IMR-90 (cell line): ENCODE data around the gene PPIL4. TPM values are rescaled to one million over a fixed set of nuclear protein-coding genes. Genes with fewer than 3 reads are reported as not detected.

Experiments
- ATAC-seq: fragments of 200-7000 bp; cut with Tn5 transposase; 2 replicates; pipeline ENCODE4 v1.9.1; 2020; ENCODE audit warnings: low read depth, mild to moderate bottlenecking, moderate library complexity
- BruUV-seq: library from RNA; stranded (reverse); fragments of 400-500 nt; replicated peaks from 2 replicates; lab custom pipeline; 2021; lab: Mats Ljungman, UMichigan
- CTCF ChIA-PET: fragments of 300-600 bp; formaldehyde crosslinking; extraction: SDS; loops from one replicate; lab custom pipeline; 2021; ENCODE audit warnings: antibody characterized with exemption; lab: Yijun Ruan, JAX
- POLR2A ChIA-PET: fragments of 300-600 bp; sonication (Branson Sonifier 250); formaldehyde crosslinking; loops from one replicate; lab custom pipeline; 2022; ENCODE audit warnings: antibody characterized with exemption; ENCODE audit not compliant: unreplicated experiment; lab: Charles Lee
- DNase-seq: peaks from one replicate; pipeline ENCODE4 v3.0.0; 2013
- H2AFZ ChIP-seq: replicated peaks from 2 replicates; pipeline ENCODE3; 2013; ENCODE audit warnings: low read length, mild to moderate bottlenecking; ENCODE audit not compliant: poor library complexity
- H2AK5ac ChIP-seq: 2 replicates; pipeline ENCODE4 v1.6.1; 2013; ENCODE audit warnings: low read depth, low read length, inconsistent platforms
- H2AK9ac ChIP-seq: replicated peaks from 2 replicates; pipeline ENCODE3; 2013; ENCODE audit warnings: mild to moderate bottlenecking, low read depth, low read length, moderate library complexity; ENCODE audit not compliant: poor library complexity
- H2BK120ac ChIP-seq: 2 replicates; pipeline ENCODE4 v1.6.1; 2013; ENCODE audit warnings: low read depth, low read length, inconsistent platforms
- H2BK15ac ChIP-seq: 3 replicates; pipeline ENCODE4 v1.6.1; 2013; ENCODE audit warnings: low read depth, low read length, inconsistent platforms
- H2BK20ac ChIP-seq: 2 replicates; pipeline ENCODE4 v1.6.1; 2013; ENCODE audit warnings: low read depth, mild to moderate bottlenecking, inconsistent platforms, low read length, moderate library complexity
- H2BK5ac ChIP-seq: 2 replicates; pipeline ENCODE4 v1.6.1; 2013; ENCODE audit warnings: mild to moderate bottlenecking, low read depth, low read length, inconsistent platforms; ENCODE audit not compliant: poor library complexity, severe bottlenecking
- H3K14ac ChIP-seq: replicated peaks from 2 replicates; pipeline ENCODE4 v1.6.1; 2013; ENCODE audit warnings: low read depth, low read length, inconsistent platforms
- H3K18ac ChIP-seq: 2 replicates; pipeline ENCODE4 v1.6.1; 2013; ENCODE audit warnings: low read depth, low read length, control low read depth
- H3K23ac ChIP-seq: 2 replicates; pipeline ENCODE4 v1.6.1; 2013; ENCODE audit warnings: low read depth, low read length, inconsistent platforms
- H3K27ac ChIP-seq: 2 replicates; pipeline ENCODE4 v1.5.1; 2013; ENCODE audit warnings: mild to moderate bottlenecking, control low read depth, low read length; ENCODE audit not compliant: insufficient read depth
- H3K27me3 ChIP-seq: 2 replicates; pipeline ENCODE4 v1.6.1; 2013; ENCODE audit warnings: low read length; ENCODE audit not compliant: control insufficient read depth, insufficient read depth
- H3K36me3 ChIP-seq: 2 replicates; pipeline ENCODE4 v1.6.1; 2013; ENCODE audit warnings: low read length, mixed read lengths; ENCODE audit not compliant: control insufficient read depth, insufficient read depth
- H3K4ac ChIP-seq: 2 replicates; pipeline ENCODE4 v1.6.1; 2013; ENCODE audit warnings: low read depth, low read length, inconsistent platforms
- H3K4me1 ChIP-seq: 2 replicates; pipeline ENCODE4 v1.6.1; 2013; ENCODE audit warnings: low read length, mixed read lengths; ENCODE audit not compliant: control insufficient read depth, insufficient read depth
- H3K4me2 ChIP-seq: 2 replicates; pipeline ENCODE4 v1.6.1; 2013; ENCODE audit warnings: low read depth, mild to moderate bottlenecking, control low read depth, low read length, moderate library complexity
- H3K4me3 ChIP-seq: 2 replicates; pipeline ENCODE4 v1.5.1; 2013; ENCODE audit warnings: low read depth, mild to moderate bottlenecking, control low read depth, low read length, moderate library complexity; ENCODE audit not compliant: insufficient read depth
- H3K56ac ChIP-seq: 2 replicates; pipeline ENCODE4 v1.6.1; 2013; ENCODE audit warnings: low read length, inconsistent platforms; ENCODE audit not compliant: insufficient read depth; ENCODE audit errors: extremely low read depth
- H3K79me1 ChIP-seq, 2 experiments: 2 replicates each; pipeline ENCODE4 v1.6.1; 2013; ENCODE audit warnings: low read length in 2 of 2, inconsistent platforms in 1 of 2, low read depth in 1 of 2
- H3K9ac ChIP-seq: 2 replicates; pipeline ENCODE4 v1.6.1; 2013; ENCODE audit warnings: low read depth, low read length, control low read depth
- H3K9me1 ChIP-seq: 2 replicates; pipeline ENCODE4 v1.6.1; 2013; ENCODE audit warnings: low read length, inconsistent platforms; ENCODE audit not compliant: insufficient read depth
- H3K9me3 ChIP-seq: 2 replicates; pipeline ENCODE4 v1.6.1; 2013; ENCODE audit warnings: low read length; ENCODE audit not compliant: control insufficient read depth, insufficient read depth
- H4K20me1 ChIP-seq: 2 replicates; pipeline ENCODE4 v1.6.1; 2013; ENCODE audit warnings: low read length, inconsistent platforms; ENCODE audit not compliant: insufficient read depth
- H4K5ac ChIP-seq: 2 replicates; pipeline ENCODE4 v1.6.1; 2013; ENCODE audit warnings: mild to moderate bottlenecking, low read depth, low read length, control low read depth
- H4K8ac ChIP-seq, 2 experiments: 2 replicates each; pipeline ENCODE4 v1.6.1; 2013; ENCODE audit warnings: low read depth in 2 of 2, low read length in 2 of 2, control low read depth in 1 of 2, inconsistent platforms in 1 of 2
- H4K91ac ChIP-seq: 2 replicates; pipeline ENCODE4 v1.6.1; 2013; ENCODE audit warnings: low read depth, low read length, inconsistent platforms; ENCODE audit not compliant: insufficient read depth
- BHLHE40 ChIP-seq: fragments of 150-350 bp; IDR thresholded peaks from 2 replicates; pipeline ENCODE4 v1.6.1; 2016; ENCODE audit warnings: mild to moderate bottlenecking, low read depth, low read length
- CHD1 ChIP-seq: IDR thresholded peaks from 2 replicates; pipeline ENCODE4 v1.6.1; 2012; ENCODE audit warnings: low read depth, low read length, improper control_type of control experiment
- MAFK ChIP-seq: IDR thresholded peaks from 2 replicates; pipeline ENCODE4 v1.6.1; 2012; ENCODE audit warnings: low read depth, low read length, improper control_type of control experiment
- MAZ ChIP-seq: IDR thresholded peaks from 2 replicates; pipeline ENCODE4 v1.6.1; 2012; ENCODE audit warnings: low read depth, mild to moderate bottlenecking, low read length, improper control_type of control experiment, moderate library complexity, borderline replicate concordance
- MXI1 ChIP-seq: IDR thresholded peaks from 2 replicates; pipeline ENCODE4 v1.6.1; 2012; ENCODE audit warnings: low read depth, mild to moderate bottlenecking, low read length, moderate library complexity, borderline replicate concordance
- RAD21 ChIP-seq: IDR thresholded peaks from 2 replicates; pipeline ENCODE4 v1.6.1; 2012; ENCODE audit warnings: low read length, improper control_type of control experiment
- RCOR1 ChIP-seq: IDR thresholded peaks from 2 replicates; pipeline ENCODE4 v1.6.1; 2012; ENCODE audit warnings: mild to moderate bottlenecking, low read length, improper control_type of control experiment; ENCODE audit not compliant: insufficient replicate concordance
- SMC3 ChIP-seq: fragments of 150-350 bp; IDR thresholded peaks from 2 replicates; pipeline ENCODE4 v1.6.1; 2016; ENCODE audit warnings: low read depth, mild to moderate bottlenecking, antibody characterized with exemption, low read length, moderate library complexity
- WGBS, 2 experiments: methylation state at CpG; one replicate each; pipeline versions ENCODE4 v1.1.5 to v1.1.7; 2013; ENCODE audit warnings: missing lambda C conversion rate in 2 of 2; ENCODE audit not compliant: insufficient read length in 1 of 2; ENCODE audit errors: extremely low coverage in 2 of 2; 5-methylcytosine and 5-hydroxymethylcytosine counted together
- dilution Hi-C: fragments of 300-500 bp; cut with HindIII; formaldehyde crosslinking; loops from one replicate; pipeline ENCODE4 v1.14.3; 2018; ENCODE audit warnings: low sequenced_read_pairs; ENCODE audit not compliant: unreplicated experiment
- in situ Hi-C: fragments of 300-500 bp; cut with MboI; formaldehyde crosslinking; loops from 3 replicates; pipeline ENCODE4 v1.14.3; 2019; ENCODE audit warnings: low sequenced_read_pairs, inconsistent platforms, mixed read lengths
- intact Hi-C: fragments of 100-400 bp; cut with micrococcal nuclease; formaldehyde crosslinking; loops from 2 replicates; pipeline ENCODE4 v1.10.0; 2022
- polyA plus RNA-seq, 3 experiments: library from polyadenylated mRNA; depleted of rRNA; stranded (reverse); fragments of >200 nt; gene quantifications; 2 replicates each; pipeline ENCODE4 v1.2.3, GENCODE V29; 2012; ENCODE audit warnings: low replicate concordance in 1 of 3
- total RNA-seq: library from RNA; depleted of rRNA; stranded (reverse); fragments of >200 nt; gene quantifications from 2 replicates; pipeline ENCODE4 v1.2.3, GENCODE V29; 2012
- TF ChIP-seq, protein P1 (sequence below): conservative IDR thresholded peaks from 2 replicates; pipeline ENCODE4 v1.5.1; 2012; ENCODE audit warnings: mild to moderate bottlenecking, low read depth, low read length, improper control_type of control experiment
- TF ChIP-seq, protein P2 (sequence below): fragments of 150-350 bp; IDR thresholded peaks from 2 replicates; pipeline ENCODE4 v1.6.1; 2017; ENCODE audit warnings: mild to moderate bottlenecking, antibody characterized with exemption, low read length, low read depth

The PPIL4 gene
- total and polyA plus RNA-seq, 2 of the 4 experiments (the other 2 are of a cell fraction), result 10.6 to 13.3 TPM

DNA sequence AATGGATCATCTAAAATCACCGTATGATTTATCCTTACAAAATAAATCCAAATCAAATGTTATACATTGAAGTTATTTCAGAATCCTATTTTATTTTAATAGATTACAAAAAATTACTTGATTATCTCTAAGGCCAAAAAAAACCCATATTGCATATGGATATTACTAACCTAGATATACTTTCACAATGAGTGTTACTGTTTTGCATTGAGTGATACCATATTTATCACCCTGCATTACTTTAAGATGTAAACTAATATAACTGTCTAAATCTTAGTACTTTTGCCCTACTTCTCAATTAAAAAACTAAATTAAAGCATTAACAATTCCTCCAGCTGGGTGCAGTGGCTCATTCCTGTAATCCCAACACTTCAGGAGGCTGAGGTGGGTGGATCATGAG, 11.1 kb downstream of the PPIL4 start:
- H2AK9ac ChIP-seq, result no peak overlapping the region
- no peak overlapping the region for H4K5ac ChIP-seq
- DNase-seq (no peak), ATAC-seq (no peak)
- H3K36me3 ChIP-seq, result peaks cover 42% of the 10 kb centered on the region
- CTCF ChIA-PET, result no interaction called here
- intact Hi-C loops, result no loop called here
- no peak overlapping the region for H2BK5ac ChIP-seq
- TF ChIP-seq CHD1 (no peak), MXI1 (no peak), MAZ (no peak), RCOR1 (no peak), MAFK (no peak), RAD21 (no peak), SMC3 (no peak), BHLHE40 (no peak)
- TF ChIP-seq, protein P1, sequence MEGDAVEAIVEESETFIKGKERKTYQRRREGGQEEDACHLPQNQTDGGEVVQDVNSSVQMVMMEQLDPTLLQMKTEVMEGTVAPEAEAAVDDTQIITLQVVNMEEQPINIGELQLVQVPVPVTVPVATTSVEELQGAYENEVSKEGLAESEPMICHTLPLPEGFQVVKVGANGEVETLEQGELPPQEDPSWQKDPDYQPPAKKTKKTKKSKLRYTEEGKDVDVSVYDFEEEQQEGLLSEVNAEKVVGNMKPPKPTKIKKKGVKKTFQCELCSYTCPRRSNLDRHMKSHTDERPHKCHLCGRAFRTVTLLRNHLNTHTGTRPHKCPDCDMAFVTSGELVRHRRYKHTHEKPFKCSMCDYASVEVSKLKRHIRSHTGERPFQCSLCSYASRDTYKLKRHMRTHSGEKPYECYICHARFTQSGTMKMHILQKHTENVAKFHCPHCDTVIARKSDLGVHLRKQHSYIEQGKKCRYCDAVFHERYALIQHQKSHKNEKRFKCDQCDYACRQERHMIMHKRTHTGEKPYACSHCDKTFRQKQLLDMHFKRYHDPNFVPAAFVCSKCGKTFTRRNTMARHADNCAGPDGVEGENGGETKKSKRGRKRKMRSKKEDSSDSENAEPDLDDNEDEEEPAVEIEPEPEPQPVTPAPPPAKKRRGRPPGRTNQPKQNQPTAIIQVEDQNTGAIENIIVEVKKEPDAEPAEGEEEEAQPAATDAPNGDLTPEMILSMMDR, result no peak
- TF ChIP-seq, protein P2, sequence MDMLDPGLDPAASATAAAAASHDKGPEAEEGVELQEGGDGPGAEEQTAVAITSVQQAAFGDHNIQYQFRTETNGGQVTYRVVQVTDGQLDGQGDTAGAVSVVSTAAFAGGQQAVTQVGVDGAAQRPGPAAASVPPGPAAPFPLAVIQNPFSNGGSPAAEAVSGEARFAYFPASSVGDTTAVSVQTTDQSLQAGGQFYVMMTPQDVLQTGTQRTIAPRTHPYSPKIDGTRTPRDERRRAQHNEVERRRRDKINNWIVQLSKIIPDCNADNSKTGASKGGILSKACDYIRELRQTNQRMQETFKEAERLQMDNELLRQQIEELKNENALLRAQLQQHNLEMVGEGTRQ, result no peak
- H3K79me1 ChIP-seq, result peaks cover 20 to 25% of the 10 kb centered on the region in 2 experiments
- no peaks in the 10 kb centered on the region for H3K9me3 ChIP-seq
- in situ Hi-C loops, result no loop called here
- no TSS peak for BruUV-seq
- no peak overlapping the region for H3K18ac ChIP-seq
- no peak overlapping the region for H2AFZ ChIP-seq
- no peak overlapping the region for H3K14ac ChIP-seq
- POLR2A ChIA-PET, result no interaction called here
- H4K20me1 ChIP-seq, result no peaks in the 10 kb centered on the region; the same call in 1 of the 2 replicates
- H2BK20ac ChIP-seq, result no peak overlapping the region
- no peak overlapping the region for H3K27ac ChIP-seq
- no peaks in the 10 kb centered on the region for H3K27me3 ChIP-seq
- no CpG with 5 or more reads among the region's 1 CpG for WGBS, 2 experiments
- no peak overlapping the region for H2BK120ac ChIP-seq
- H4K91ac ChIP-seq, result no peak overlapping the region
- no peak overlapping the region for H4K8ac ChIP-seq
- H3K9me1 ChIP-seq, result no peaks in the 10 kb centered on the region
- H3K4me2 ChIP-seq, result no peak overlapping the region
- no peak overlapping the region for H3K56ac ChIP-seq
- no peak overlapping the region for H3K9ac ChIP-seq
- no peak overlapping the region for H2AK5ac ChIP-seq
- H3K4me3 ChIP-seq, result no peak overlapping the region
- no peaks in the 10 kb centered on the region for H3K4me1 ChIP-seq
- H2BK15ac ChIP-seq, result no peak overlapping the region
- dilution Hi-C loops, result no loop called here
- H3K4ac ChIP-seq, result no peak overlapping the region
- H3K23ac ChIP-seq, result no peak overlapping the region
